Measurements from ENCODE around the gene TUG1. TPM values are rescaled to one million over a fixed set of nuclear protein-coding genes. Genes with fewer than 3 reads are reported as not detected.

Gene TUG1
- total and polyA plus RNA-seq, 2 of the 4 experiments (the other 2 are of a cell fraction): 60.6 to 68.8 TPM

DNA sequence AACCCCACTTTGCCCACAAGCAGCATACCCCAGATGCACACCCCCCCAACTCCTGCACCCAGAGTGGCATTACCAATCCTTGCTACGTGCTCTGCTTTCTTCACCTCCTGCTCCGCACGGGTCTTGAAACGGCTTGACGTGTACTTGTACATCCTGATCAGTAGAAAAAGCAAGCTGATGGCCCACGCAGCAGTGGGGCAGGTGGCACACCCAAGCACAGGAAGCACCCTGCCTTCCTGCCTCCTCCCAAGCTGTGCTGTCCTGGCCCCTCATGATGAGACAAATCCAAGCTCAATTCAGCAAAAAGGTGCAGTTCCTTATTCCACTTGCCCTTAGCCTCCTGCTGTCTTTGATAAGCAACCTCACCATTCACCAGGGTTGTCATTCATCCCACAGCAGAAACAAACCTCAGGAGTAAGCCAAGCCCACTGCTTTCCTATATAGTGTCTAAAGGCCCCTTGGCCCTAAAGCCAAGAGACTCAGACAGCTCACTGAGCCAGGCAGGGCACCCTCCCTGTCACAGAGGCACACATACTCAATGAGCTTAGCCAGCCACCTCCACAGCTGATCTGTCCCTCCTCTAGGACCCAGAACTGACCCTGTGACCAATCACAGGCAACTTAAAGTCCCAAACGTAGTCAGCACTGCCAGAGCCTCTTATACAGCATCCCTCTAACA is 28.2 kb upstream of the TUG1 start:
- no peaks in the 10 kb centered on the region for H3K4me1 ChIP-seq (ENCODE audit: control insufficient read depth, insufficient read depth, low read length)
- no peak overlapping the region for H2AK5ac ChIP-seq (ENCODE audit: low read depth, low read length)
- H3K27me3 ChIP-seq (ENCODE audit: control insufficient read depth, insufficient read depth, low read length): no peaks in the 10 kb centered on the region
- H4K8ac ChIP-seq (ENCODE audit: low read depth in 2 of 2, low read length in 2 of 2): no peak overlapping the region
- no peak overlapping the region for H2BK5ac ChIP-seq (ENCODE audit: low read depth, low read length, poor library complexity, severe bottlenecking)
- DNase-seq: no peak
- H3K4me3 ChIP-seq (ENCODE audit: insufficient read depth, low read depth, low read length): no peak overlapping the region
- ChIA-PET CTCF (interaction anchor here (0.6 to 0.8 kb wide), 2 partner anchors 142 to 215 kb away, joined by 3 read pairs; no protein-coding TSS in a partner anchor), POLR2A (ENCODE audit: unreplicated experiment) (interaction anchor here (0.6 to 0.9 kb wide), 4 partner anchors 20 to 487 kb away, joined by 5 to 14 read pairs (median 10); no protein-coding TSS in a partner anchor)
- no peak overlapping the region for H3K27ac ChIP-seq (ENCODE audit: insufficient read depth, low read length)
- H4K91ac ChIP-seq (ENCODE audit: insufficient read depth, low read depth, low read length): no peak overlapping the region
- no peak for TF ChIP-seq MXI1 (IDR thresholded peaks at IDR 0.05; ENCODE audit: borderline replicate concordance, low read depth, low read length)
- no peak for TF ChIP-seq POLR2A (IDR thresholded peaks at IDR 0.05; ENCODE audit: low read depth, low read length)
- no peak for TF ChIP-seq NFE2L2 (IDR thresholded peaks at IDR 0.05; ENCODE audit: low read depth, low read length)
- no peak overlapping the region for H3K23ac ChIP-seq (ENCODE audit: low read depth, low read length)
- H3K4me2 ChIP-seq (ENCODE audit: low read depth, low read length): no peak overlapping the region
- H2AK9ac ChIP-seq (replicated peaks; ENCODE audit: low read depth, low read length, poor library complexity): no peak overlapping the region
- H4K20me1 ChIP-seq (ENCODE audit: insufficient read depth, low read length): no peaks in the 10 kb centered on the region; the same call in 1 of the 2 replicates
- ATAC-seq (ENCODE audit: low read depth): no peak
- in situ Hi-C loops (cut with MboI; ENCODE audit: low sequenced_read_pairs) (loop anchor here (10.0 kb wide), 1 partner anchor 294 kb away; no protein-coding TSS in a partner anchor), dilution Hi-C loops (cut with HindIII; ENCODE audit: low sequenced_read_pairs, unreplicated experiment) (no loop called here), intact Hi-C loops (cut with micrococcal nuclease) (no loop called here)
- 93% methylated on average over 6 of the region's 7 CpGs; no CpG with 5 or more reads in 1 of the 2 experiments for WGBS, 2 experiments (ENCODE audit: extremely low coverage in 2 of 2, insufficient read length in 1 of 2)
- no peak overlapping the region for H2BK15ac ChIP-seq (ENCODE audit: low read depth, low read length)
- H4K5ac ChIP-seq (ENCODE audit: low read depth, low read length): no peak overlapping the region
- H2AFZ ChIP-seq (replicated peaks; ENCODE audit: low read length, poor library complexity): no peak overlapping the region
- H3K9me3 ChIP-seq (ENCODE audit: control insufficient read depth, insufficient read depth, low read length): no peaks in the 10 kb centered on the region
- peaks cover 77% of the 10 kb centered on the region for H3K36me3 ChIP-seq (ENCODE audit: control insufficient read depth, insufficient read depth, low read length)
- no peak overlapping the region for H3K56ac ChIP-seq (ENCODE audit: extremely low read depth, insufficient read depth, low read length)
- no peak overlapping the region for H3K9ac ChIP-seq (ENCODE audit: low read depth, low read length)
- H2BK120ac ChIP-seq (ENCODE audit: low read depth, low read length): no peak overlapping the region
- peaks cover 4 to 15% of the 10 kb centered on the region in 2 experiments; a peak in 2 of 4 replicates for H3K79me1 ChIP-seq (ENCODE audit: low read depth in 1 of 2, low read length in 2 of 2)
- H2BK20ac ChIP-seq (ENCODE audit: low read depth, low read length): no peak overlapping the region
- H3K14ac ChIP-seq (replicated peaks; ENCODE audit: low read depth, low read length): no peak overlapping the region
- H3K9me1 ChIP-seq (ENCODE audit: insufficient read depth, low read length): no peaks in the 10 kb centered on the region
- no peak overlapping the region for H3K18ac ChIP-seq (ENCODE audit: low read depth, low read length)
- no peak overlapping the region for H3K4ac ChIP-seq (ENCODE audit: low read depth, low read length)
- BruUV-seq (replicated peaks): no TSS peak

Data from IMR-90 (cell line).